HG03460 (cell line): ENCODE data around the gene CSMD2.

ENCODE experiments used
- ATAC-seq: cut with Tn5 transposase; IDR thresholded peaks from one replicate; pipeline ENCODE4 v1.9.1; 2021; ENCODE audit not compliant: unreplicated experiment

CSMD2 gene

DNA sequence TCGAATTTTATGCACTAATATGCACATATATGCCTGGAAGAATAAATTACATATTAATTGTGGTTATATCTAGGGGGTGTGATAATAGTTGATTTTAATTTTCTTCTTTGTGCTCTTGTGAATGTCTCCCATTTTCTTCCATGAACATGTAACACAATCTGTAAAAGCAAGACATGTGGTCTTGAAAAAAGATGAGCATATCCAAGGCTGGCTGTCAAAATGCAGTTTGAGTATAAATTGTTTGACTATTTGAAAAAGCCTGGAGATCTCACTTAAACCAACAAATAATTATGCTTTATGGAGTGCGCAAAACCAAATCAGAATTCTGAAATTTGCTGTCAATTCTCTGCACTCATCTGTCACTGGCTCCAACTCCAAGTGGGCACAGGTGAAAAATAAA is 157.3 kb downstream of the CSMD2 start:
- ATAC-seq = no peak

- ATAC-seq = no peak
Measured at GRCh38 chr1:34005309-34005708, 159.7 kb downstream of the CSMD2 start.

GRCh38 chr1:34002810-34003209 is 162.2 kb downstream of the CSMD2 start:
- ATAC-seq = no peak

DNA sequence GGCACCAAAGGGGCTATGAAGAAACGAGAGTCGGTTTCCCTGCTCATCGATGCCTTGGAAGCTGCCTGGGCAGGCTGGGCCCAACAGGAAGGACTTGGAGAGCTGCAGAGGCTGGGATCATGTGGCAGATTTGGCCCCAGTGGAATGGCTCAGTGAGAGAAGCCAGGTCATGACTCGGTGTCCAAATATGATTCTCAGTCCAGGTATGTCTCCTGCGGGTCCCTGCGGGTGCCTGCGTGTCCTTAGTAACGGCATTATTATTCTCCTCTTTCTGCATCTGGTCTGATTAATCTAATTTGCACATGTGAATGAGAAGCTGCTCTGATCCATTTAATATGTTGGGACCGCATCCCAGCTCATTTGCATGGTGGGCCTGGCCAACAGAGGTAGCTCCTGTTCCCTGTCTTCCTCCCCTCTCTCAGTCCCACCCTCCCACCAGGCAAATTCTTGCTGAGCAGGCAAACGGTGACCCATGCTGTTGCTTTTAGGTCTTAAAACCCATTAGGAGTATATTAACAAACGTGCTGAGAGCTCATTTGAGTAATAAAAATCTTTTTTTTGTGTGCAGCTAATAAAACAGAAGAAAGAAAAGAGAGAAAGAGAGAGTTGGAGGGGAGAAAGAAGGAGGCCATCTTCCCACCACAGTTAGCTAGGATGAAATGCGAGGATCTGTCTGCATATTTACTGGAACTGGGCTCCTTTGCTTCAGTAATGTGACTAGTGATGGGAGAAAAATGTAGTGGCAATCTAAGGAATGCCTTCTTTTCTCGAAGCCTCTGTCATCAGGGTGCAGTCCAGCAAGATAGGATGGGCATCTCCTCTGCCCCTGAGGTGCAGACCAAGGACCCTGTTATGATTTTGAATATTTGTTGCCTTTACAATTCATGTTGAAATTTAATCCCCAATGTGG is 167.6 kb downstream of the CSMD2 start:
- ATAC-seq = no peak

- no peak for ATAC-seq
Measured at GRCh38 chr1:33996281-33996680, 168.7 kb downstream of the CSMD2 start.

GRCh38 chr1:33993301-33993700 is 171.7 kb downstream of the CSMD2 start:
- no peak for ATAC-seq

- ATAC-seq = no peak
Measured at GRCh38 chr1:33990281-33990680, 174.7 kb downstream of the CSMD2 start.

DNA sequence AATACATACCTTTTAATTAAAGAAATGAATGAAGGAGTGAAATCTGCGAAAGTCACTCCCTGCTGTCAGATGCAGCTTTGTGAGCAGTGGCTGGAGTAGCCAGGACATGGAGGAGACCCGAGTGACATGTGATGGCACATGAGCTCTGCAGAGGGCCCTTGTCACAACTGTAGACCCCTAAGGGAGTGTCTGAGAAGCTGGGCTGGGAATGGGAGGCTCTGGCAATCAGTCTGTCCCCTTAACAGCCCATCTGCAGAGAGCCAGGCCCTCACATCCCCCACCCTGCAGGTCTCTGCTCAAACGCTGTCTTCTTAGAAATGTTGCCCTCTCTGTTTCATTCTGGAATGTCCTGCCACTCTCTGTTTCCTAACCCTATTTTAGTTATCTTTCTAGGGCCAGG is 176.9 kb downstream of the CSMD2 start:
- no peak for ATAC-seq

- no peak for ATAC-seq
Measured at GRCh38 chr1:33986390-33987095, 178.5 kb downstream of the CSMD2 start.

DNA sequence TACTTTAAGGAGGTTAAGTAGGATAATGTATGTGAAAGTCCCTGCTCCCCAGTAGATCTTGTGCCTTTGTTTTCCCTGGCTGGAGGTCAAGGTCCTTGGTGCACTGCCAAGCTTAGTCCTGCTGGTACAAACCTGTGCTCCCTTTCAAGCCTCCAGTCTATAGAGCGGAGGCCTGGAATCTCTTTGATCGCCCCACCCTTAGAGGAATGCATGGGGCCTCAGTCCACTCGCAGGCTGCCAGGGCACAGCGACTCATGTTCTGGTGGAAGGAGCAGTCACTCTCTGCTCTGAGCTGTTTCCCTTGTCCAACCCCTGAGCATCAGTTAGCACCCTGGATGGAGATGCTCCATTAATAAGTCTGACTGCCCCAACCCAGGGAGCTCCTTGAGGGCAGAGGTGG is 179.4 kb downstream of the CSMD2 start:
- ATAC-seq = no peak

DNA sequence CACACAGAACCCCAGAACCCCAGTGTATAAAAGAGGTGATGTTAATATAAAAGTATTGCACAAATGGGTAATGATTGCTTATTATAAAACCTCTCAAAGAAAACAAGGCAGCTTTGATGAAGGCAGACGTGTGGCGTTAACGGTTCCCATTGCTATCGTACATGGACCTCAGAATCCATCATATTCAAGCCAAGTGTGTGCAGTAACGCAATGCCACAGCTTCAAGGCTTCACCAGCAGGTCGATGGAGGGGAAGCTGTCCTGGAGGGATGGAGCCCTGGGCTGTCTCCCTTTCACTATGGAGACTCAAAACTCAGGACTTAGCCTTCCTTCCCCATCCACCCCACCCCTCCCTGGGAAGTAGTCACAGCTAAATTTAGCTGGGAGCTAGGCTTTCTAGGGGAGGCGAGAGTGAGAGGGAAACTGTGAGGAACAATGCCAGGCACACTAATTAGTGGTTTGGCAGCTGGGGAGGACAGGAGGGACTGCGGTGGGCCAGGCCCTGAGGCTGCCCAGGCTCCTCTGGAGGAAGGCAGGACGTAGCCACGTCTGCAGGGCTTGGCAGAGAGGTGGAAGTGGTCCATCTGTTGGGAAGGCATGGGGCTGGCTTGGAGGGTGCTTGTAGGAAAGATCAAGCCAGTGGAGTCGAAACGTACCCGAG is 180.0 kb downstream of the CSMD2 start:
- ATAC-seq = no peak

DNA sequence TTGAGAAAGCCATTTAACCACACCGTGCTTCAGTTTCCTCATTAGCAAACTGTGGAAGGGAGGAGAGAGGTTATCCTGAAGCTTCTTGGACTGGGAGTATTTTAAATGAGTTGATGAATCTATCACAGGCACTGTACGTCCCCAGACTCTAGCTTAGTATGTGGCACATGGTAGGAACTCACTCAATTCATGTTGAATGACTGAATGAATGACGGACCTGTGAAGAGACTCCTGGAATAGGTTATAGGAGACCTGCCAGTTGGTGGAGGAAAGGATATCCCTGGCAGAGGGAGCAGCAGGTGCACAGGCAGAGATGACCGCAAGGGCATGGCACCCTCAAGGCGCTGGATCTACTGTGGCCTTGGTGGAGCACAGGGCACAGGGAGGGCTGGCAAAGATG is 182.6 kb downstream of the CSMD2 start:
- no peak for ATAC-seq

- ATAC-seq = no peak
Measured at GRCh38 chr1:33979341-33979740, 185.7 kb downstream of the CSMD2 start.

- ATAC-seq = no peak
Measured at GRCh38 chr1:33975961-33976360, 189.1 kb downstream of the CSMD2 start.

- ATAC-seq = no peak
Measured at GRCh38 chr1:33973799-33974545, 191.1 kb downstream of the CSMD2 start.

DNA sequence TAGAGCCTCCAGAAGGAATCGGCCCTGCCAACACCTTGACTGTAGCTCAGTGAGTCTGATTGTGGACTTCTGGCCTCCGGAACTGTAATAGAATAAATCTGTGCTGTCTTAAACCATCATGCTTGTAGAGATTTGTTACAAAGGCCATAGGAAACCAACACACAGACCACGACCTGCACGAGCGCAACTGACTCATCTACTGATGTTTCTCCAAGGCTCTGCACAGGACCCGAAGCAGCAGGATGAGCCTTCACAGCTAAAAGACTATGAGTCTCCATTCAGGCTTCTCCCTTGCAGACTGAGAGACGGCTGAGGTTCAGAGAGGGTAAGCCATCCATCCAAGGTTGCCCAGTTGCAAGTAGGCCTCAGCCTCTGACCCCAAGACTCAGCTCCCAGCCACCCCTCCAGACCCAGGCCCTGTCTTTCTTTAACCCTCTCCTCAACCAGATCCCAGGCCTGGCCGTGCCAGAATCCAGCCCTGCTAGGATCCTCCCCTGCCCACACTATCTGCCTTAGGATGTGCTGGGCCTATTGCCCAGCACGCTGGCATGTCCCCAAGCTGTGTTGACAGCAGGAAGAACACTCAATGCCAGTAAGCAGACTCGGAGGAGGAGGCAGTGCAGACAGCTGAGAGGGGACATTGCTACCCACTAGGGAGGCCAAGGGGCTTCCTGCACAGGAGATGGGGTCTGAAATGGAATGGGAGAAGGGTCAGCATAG is 192.2 kb downstream of the CSMD2 start:
- ATAC-seq = no peak

DNA sequence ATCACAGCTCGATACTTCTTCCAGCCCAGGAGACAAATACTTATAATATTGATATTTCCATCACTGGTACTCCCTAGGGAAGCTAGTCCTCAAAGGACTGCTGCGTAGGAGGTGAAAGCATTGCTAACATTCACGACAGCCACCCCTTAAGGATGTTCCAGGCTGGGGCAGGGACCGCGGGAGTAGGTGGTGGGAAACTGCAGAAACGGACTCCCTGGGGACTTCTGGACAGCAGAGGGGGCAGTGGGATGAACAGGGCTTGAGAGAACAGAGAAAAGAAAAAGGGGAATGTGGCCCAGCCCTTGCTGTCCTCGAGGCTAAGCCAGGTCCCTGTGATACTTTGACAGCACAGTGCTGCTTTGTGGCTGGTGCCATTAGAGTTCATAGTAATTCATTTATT is 193.1 kb downstream of the CSMD2 start:
- ATAC-seq = no peak

GRCh38 chr1:33971018-33971710 is 193.9 kb downstream of the CSMD2 start:
- ATAC-seq = no peak

GRCh38 chr1:33970148-33970825 is 194.7 kb downstream of the CSMD2 start:
- no peak for ATAC-seq
